ENCODE data around the gene CTRB1.

CTRB1 gene

GRCh38 chr16:75273054-75273925 lies 54.5 kb downstream of the CTRB1 start:
- DNase-seq = no peak

Data from hematopoietic multipotent progenitor cell treated with erythropoietin and hydrocortisone succinate and interleukin-3 and kit ligand, for 4 days (in vitro differentiated cells).